Upper lobe of right lung (tissue), 1 donor: Measurements from ENCODE around the gene RGCC. TPM values are rescaled to one million over a fixed set of nuclear protein-coding genes. Genes with fewer than 3 reads are reported as not detected.

Experiments
- ATAC-seq: fragments of 200-7000 bp; cut with Tn5 transposase; one replicate; pipeline ENCODE4 v1.9.1; 2020; ENCODE audit warnings: mild to moderate bottlenecking, moderate library complexity
- DNase-seq: peaks from one replicate; pipeline ENCODE4 v3.0.0-alpha.2; 2020
- H3K27ac ChIP-seq: fragments of 200-600 bp; one replicate; pipeline ENCODE4 v1.8.0; 2022
- H3K27me3 ChIP-seq: fragments of 200-600 bp; one replicate; pipeline ENCODE4 v1.8.0; 2022; ENCODE audit warnings: mild to moderate bottlenecking
- H3K36me3 ChIP-seq: fragments of 200-600 bp; one replicate; pipeline ENCODE4 v1.8.0; 2022
- H3K4me1 ChIP-seq: fragments of 200-600 bp; one replicate; pipeline ENCODE4 v1.8.0; 2022
- H3K4me3 ChIP-seq: fragments of 200-600 bp; one replicate; pipeline ENCODE4 v1.8.0; 2022; ENCODE audit warnings: mild to moderate bottlenecking
- H3K9me3 ChIP-seq: fragments of 200-600 bp; one replicate; pipeline ENCODE4 v1.8.0; 2022
- CTCF ChIP-seq: fragments of 200-600 bp; IDR thresholded peaks from one replicate; pipeline ENCODE4 v1.8.0; 2022; ENCODE audit warnings: antibody characterized with exemption
- intact Hi-C: fragments of 100-400 bp; cut with DNase I; formaldehyde crosslinking; loops from one replicate; pipeline ENCODE4 v1.11.0; 2022
- total RNA-seq: library from RNA; stranded (reverse); fragmentation: NEBNext Ultra II Directional; extraction: Animal tissue kit (Norgen Biotek cat#: 25700); gene quantifications from one replicate; pipeline ENCODE4 v1.2.1, GENCODE V29; 2021
- donor health status: DM: no; HTN: yes; CAD: no; lungs with severe emphysema.

Gene RGCC
- total RNA-seq, 1 donor from 2014 or later: 752 TPM

GRCh38 chr13:41505209-41505835 is 48.0 kb downstream of the RGCC start:
- Histone ChIP-seq H3K4me3 (no peak overlapping the region), H3K27me3 (no peaks in the 10 kb centered on the region), H3K9me3 (no peaks in the 10 kb centered on the region), H3K27ac (no peak overlapping the region), H3K4me1 (no peaks in the 10 kb centered on the region), H3K36me3 (no peaks in the 10 kb centered on the region)
- no peak for DNase-seq
- no peak for TF ChIP-seq CTCF
- intact Hi-C loops: no loop called here
- no peak for ATAC-seq

- ATAC-seq: no peak
- Histone ChIP-seq H3K27ac (no peak overlapping the region), H3K4me3 (no peak overlapping the region), H3K4me1 (no peaks in the 10 kb centered on the region), H3K36me3 (no peaks in the 10 kb centered on the region), H3K27me3 (no peaks in the 10 kb centered on the region), H3K9me3 (no peaks in the 10 kb centered on the region)
- TF ChIP-seq CTCF: no peak
- intact Hi-C loops: no loop called here
- DNase-seq: no peak
These were observed 49.0 kb downstream of the RGCC start for GRCh38 chr13:41506312-41506711.

- H3K4me1 ChIP-seq: no peaks in the 10 kb centered on the region
- H3K4me3 ChIP-seq: no peak overlapping the region
- no peaks in the 10 kb centered on the region for H3K9me3 ChIP-seq
- no peaks in the 10 kb centered on the region for H3K36me3 ChIP-seq
- ATAC-seq (no peak), DNase-seq (no peak)
- H3K27me3 ChIP-seq: no peaks in the 10 kb centered on the region
- no peak overlapping the region for H3K27ac ChIP-seq
- intact Hi-C loops: no loop called here
- no peak for TF ChIP-seq CTCF
These were observed 52.6 kb downstream of the RGCC start for GRCh38 chr13:41509971-41510370.

- H3K4me3 ChIP-seq: no peak overlapping the region
- no peaks in the 10 kb centered on the region for H3K36me3 ChIP-seq
- DNase-seq (no peak), ATAC-seq (no peak)
- no peaks in the 10 kb centered on the region for H3K9me3 ChIP-seq
- no peak overlapping the region for H3K27ac ChIP-seq
- H3K27me3 ChIP-seq: no peaks in the 10 kb centered on the region
- intact Hi-C loops: no loop called here
- TF ChIP-seq CTCF: no peak
- no peaks in the 10 kb centered on the region for H3K4me1 ChIP-seq
These were observed 54.5 kb downstream of the RGCC start for GRCh38 chr13:41511827-41512226.

- no peak overlapping the region for H3K4me3 ChIP-seq
- no peak overlapping the region for H3K27ac ChIP-seq
- DNase-seq (no peak), ATAC-seq (peak; percentile 45)
- no peaks in the 10 kb centered on the region for H3K4me1 ChIP-seq
- TF ChIP-seq CTCF: no peak
- intact Hi-C loops: no loop called here
- H3K9me3 ChIP-seq: no peaks in the 10 kb centered on the region
- H3K27me3 ChIP-seq: no peaks in the 10 kb centered on the region
- H3K36me3 ChIP-seq: no peaks in the 10 kb centered on the region
These were observed 55.1 kb downstream of the RGCC start for GRCh38 chr13:41512441-41512840.

- Histone ChIP-seq H3K9me3 (no peaks in the 10 kb centered on the region), H3K27me3 (no peaks in the 10 kb centered on the region), H3K36me3 (no peaks in the 10 kb centered on the region), H3K27ac (no peak overlapping the region), H3K4me1 (no peaks in the 10 kb centered on the region), H3K4me3 (no peak overlapping the region)
- intact Hi-C loops: no loop called here
- no peak for TF ChIP-seq CTCF
- no peak for DNase-seq
- ATAC-seq: no peak
These were observed 56.2 kb downstream of the RGCC start for GRCh38 chr13:41513600-41513999.
